GM19238 (cell line): ENCODE measurements around the gene DOK5.

Experiments
- DNase-seq: peaks from one replicate; pipeline ENCODE4 v3.0.0; 2011; ENCODE audit warnings: low spot score; ENCODE audit not compliant: insufficient read length

The DOK5 gene

DNA sequence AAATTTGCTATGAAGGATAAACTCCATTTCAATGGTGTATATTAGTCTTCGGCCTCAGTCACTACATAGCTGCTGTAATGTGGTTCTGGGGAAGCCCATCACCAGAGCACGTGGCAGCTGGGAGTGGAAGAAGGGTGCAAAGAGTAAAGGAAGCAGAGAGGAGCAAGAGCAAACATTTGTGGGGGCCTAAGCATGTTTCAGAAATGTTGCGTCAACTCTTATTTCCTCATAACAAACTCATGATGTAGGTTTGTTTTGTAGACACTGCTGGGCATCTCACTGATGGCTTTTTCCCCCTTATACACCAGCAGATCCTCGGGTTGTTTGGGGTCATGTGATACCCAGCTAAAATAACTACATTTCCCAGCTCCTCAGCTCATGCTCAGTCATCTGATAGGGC is 37.3 kb downstream of the DOK5 start:
- no peak for DNase-seq

DNA sequence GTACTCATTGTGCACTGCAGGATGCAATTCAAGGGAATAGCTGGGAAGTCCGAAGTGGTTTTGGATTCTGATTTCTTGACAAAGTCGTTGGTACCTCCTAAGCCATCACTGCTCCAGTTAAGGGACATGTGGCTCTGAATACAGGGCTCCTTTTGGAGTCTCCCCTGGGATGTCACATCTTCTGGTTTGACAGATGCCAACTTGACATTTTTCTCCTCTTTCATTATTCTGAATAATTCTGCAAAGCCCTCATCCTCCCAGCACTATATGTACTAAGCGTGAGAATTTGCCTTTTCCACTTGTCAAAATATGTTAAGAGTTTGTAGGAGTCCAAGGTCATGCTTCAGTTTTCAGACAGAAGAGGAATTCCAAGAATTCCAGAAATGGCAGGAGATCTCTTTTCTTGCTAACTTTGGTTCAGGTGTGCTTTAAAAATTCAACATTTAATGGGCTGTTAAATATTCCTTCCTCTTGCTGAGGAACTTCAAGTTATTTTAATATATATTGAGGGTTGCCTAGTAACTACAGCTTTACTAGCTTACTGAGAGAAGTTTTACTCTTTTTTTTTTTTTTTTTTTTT is 38.7 kb downstream of the DOK5 start:
- no peak for DNase-seq

DNA sequence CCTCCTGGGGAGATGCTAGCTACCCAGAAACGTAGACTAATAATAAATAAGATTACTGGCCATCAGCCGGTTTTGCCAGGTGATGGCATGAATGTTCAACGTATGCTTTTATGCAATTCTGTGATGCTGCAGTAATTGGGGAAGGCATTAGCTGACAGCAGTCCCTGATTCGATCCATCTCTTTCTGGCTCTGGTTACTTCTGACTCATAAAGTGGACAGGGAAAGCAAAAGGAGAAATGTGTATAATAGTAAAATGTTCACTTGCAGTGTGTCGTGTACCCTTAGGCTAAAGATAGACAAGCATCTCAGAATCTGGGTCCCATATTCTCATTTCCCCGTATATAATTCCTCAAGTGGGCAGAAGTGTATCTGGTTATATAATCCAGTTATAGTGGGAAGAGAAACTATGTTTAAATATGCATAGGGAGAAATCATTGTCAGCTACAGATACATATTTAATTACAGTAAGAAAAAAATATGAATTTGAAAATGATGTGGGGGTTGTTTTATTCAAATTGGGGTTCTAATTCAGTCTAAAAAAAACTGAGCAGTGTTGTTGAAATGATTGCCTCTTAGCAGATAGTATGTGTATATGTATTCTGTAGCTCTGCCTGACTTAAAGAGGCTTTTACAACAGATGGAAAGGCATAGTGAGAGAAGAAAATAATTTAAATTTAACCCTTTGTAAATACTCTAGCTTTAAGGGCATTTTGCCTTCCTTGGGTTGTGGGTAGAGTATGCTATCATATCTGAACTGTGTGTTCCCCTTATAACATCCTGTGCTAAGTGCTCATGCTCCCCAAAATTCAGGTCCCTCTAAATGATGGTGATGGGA is 40.6 kb downstream of the DOK5 start:
- DNase-seq = no peak

DNA sequence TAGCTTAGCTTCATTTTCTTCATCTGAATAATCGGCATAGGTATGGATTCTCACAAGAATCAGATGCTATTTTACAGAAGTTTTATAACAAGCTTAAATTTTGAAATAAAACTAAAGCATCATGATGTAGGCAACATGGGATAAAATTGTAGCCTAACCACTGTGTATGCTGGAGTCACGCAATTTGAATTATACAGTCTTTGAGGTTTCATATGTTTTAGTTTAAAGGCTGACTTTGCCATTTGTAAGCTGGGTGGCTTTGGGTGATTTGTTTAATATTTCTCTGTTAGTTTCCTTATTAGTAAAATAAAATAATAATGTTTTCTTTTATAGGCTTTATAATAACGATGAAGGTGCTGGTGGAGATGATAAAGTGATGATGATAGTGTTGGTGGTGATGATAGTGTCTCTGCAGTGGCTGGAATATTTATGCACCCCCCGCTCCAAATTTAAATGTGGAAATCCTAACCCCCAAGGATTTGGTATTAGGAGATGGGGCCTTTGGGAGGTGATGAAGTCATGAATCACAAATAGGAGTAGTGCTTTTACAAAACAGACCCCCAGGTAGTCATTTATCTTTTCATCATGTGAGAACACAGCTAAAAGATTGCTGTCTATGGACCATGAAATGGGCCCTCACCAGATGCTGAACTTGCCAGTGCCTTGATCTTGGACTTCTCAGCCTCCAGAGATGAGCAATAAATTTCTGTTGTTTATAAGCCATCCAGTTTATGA is 42.0 kb downstream of the DOK5 start:
- no peak for DNase-seq

DNA sequence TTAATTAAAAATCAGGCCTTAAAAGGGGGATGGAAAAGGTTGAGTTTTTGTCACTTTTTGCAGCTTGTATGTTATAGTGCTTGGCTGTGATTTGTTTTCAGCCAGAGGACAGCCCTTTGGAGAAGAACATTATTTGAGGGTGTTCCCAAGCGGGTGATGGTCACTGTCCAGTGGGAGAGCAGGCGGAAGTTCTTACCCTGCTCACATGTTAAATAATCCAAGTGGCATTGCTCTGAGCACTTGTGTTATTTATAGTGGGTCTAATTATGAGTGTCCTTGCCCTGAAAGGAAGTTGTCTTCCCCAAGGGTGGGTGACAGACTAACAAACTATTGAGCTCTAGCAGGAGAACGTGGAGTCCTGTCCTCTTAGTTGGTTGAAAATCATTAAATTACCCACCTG is 49.5 kb downstream of the DOK5 start:
- no peak for DNase-seq

DNA sequence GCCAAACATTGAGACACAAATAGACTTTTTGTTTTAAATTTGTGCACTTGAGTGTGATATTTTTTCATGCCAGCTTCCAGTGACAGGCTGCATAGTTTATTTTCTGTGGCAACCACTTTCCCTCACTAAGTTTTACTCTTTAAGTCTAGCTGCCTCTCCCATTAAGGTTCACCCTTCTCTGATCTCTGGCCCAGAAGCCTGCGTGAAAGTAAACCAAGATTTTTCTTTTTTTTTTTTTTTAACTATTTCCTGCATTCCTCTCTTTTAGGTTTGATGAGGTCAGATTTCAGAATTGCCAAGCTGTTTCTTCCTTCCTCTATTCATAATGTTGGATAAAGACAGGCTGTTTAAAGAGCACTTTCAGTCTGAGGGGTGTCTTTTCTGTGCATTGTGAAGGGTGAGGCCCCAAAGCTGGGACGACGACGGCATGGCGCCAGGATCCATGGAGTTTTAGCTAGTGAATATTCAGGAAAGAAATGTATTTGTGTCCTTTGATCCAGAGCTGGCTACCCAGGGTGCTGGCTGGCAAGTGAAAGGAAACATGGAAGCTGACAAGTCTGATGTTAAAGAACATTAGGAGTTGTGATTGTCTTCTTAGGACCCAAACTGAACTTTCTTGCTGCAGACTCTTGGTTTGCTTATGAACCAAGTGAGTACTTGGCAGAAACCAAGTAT is 50.7 kb downstream of the DOK5 start:
- no peak for DNase-seq

- no peak for DNase-seq
Measured at GRCh38 chr20:54526801-54527200, 51.4 kb downstream of the DOK5 start.

DNA sequence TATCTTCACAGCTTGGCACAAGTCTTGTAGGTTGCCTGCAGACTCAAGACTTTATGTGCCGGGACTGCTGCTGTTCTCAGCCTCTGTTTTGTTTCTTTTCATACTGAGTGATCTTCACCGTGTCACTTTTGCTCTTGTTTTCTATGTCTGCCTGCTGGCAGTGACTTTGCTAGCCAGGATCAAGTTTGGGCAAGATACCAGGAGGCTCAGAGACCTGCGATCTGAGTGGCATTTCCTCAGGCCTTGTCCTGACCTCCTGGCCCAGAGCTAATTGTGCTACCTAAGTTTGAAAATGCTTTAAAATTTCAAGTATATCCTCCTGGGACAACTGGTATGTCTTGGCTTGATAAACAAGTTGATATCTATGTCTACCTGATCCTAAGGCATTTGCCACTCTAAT is 57.2 kb downstream of the DOK5 start:
- DNase-seq = no peak

DNA sequence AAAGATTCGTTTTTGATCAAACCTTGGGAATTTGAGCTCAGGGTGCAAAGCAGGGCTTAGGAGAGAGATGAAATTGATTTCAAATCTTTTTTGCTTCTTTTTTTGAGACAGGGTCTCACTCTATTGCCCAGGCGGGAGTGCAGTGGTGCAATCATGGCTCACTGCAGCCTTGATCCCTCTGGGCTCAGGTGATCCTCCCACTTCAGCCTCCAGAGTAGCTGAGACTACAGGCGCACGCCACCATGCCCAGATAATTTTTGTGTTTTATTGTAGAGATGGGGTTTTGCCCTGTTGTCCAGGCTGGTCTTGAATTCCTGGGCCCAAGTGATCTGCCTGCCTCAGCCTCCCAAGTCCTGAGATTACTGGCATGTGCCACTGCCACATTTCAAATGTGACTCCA is 58.7 kb downstream of the DOK5 start:
- DNase-seq = no peak

DNA sequence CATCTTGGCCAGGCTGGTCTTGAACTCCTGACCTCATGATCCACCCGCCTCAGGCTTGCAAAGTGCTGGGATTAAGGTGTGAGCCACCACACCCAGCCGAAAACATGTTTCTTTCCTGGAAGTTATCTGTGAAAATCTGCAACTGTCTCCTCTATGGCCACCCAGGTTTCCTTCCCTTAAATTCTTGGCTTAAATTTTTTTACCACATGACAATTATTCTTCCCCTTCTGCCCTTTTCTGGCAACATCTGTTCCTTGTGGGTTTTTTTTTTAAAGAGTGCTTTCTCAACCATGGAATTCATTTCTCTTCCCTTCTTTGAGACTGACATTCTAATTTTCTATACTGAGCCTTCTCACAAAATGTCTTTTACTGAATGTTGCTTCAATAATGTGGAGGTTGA is 59.6 kb downstream of the DOK5 start:
- DNase-seq = no peak

DNA sequence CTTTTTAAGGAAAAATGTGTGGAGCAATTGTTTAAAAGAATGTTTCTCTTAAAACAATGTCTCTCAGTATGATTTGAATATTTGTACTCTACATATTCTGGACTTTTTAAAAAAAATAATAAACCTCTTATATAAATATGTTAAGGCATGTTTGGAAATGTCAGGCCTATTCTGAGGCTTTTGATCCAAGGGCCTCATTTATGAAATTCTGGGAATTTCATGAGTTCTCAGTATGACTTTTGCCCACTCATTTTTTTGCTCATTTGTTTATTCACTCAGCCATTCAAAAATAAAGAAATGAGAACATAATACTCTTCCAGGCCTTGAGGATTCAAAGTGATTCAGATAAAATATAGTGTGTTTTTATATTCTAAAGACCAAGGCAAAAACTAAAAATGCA is 60.4 kb downstream of the DOK5 start:
- DNase-seq = no peak

DNA sequence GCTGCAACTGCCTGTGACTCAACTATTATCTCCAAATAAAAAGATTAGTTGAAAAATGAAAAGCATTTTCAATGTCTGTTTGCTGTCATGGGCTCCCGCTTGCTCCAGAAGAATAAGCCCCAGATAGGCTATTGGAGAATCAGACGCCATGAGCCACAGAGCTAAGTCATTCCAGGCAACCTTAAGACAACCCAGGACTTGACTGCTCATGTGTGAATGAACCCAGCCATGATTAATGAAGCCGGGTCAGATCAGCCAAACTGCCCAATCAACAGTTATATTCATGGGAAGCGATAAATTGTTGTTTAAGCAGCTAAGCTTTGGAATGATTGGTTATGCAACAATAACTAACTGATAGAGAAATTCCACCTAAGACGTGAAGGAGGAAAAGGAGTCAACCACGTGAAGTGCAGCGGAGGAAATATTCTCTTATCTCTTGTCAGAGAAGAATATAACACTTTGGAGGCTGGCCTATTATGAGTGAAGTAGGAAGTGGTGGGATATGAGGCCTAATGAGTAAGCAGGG is 64.2 kb downstream of the DOK5 start:
- no peak for DNase-seq

GRCh38 chr20:54543369-54543768 is 68.0 kb downstream of the DOK5 start:
- DNase-seq = no peak

- no peak for DNase-seq
Measured at GRCh38 chr20:54545676-54546358, 70.4 kb downstream of the DOK5 start.

DNA sequence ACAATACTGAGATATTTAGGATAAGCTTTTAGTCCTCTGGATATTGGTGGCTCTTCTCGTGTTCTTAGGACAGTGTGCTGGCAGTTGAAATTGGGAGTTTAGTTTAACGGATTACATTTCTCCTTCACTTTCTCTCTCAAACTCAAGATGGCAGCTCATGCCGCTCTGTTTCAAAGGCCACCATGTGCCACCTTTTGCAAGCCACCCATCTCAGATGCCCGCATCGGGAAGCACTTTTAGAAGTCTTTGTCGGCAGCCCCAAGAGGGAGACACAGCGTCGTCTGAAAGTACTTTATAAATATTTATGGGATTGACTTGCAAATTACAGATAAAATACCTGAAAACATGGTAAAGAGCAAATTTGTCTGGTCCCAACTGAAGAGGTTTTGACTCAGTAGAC is 73.5 kb downstream of the DOK5 start:
- DNase-seq = no peak

- no peak for DNase-seq
Measured at GRCh38 chr20:54549658-54550326, 74.4 kb downstream of the DOK5 start.

GRCh38 chr20:54550776-54551396 is 75.5 kb downstream of the DOK5 start:
- no peak for DNase-seq

GRCh38 chr20:54554006-54554405 is 78.6 kb downstream of the DOK5 start:
- DNase-seq = no peak

DNA sequence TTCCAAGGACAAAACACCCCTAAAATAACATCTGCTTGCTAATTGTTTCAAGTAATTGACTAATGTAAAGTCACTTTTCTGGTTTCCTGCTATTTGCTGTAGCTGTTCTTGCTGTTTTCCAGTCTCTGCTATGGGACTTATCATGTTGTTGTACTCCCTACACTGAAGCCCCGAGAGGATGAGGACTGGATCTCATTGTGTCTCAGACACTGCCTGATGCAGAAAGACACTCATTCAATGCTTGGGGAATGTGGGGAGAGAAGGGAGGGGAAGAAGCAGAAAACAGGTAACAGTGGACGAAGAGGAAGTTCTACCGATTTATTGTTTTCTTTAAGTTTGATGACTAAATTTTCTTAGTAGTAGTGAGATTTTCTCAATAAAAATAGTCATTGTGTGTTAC is 79.8 kb downstream of the DOK5 start:
- no peak for DNase-seq

DNA sequence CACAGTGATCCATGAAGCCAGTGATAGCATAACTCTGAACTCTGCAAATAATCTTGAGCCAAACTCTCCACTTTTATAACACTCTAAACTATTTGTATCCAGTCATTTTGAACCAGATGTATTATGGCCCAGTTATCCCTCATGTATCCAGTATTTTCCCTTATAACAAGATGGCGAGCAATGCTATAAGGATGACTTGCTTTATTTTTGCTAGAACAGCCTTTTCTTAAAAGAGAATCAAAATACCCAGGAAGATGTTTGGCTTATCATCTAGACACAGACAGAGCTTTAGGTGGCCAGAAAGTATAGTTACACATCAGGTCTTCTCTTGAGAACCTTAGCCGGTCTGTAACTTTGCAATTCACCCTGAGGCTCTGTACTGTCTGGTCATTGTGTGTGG is 81.0 kb downstream of the DOK5 start:
- DNase-seq = no peak
